Ishikawa (cell line): Measurements from ENCODE around the gene TMEM221.

Experiments
- CEBPB ChIP-seq: IDR thresholded peaks from 2 replicates; pipeline ENCODE4 v1.6.1; 2012
- CREB1 ChIP-seq: IDR thresholded peaks from 2 replicates; pipeline ENCODE4 v1.6.1; 2012; ENCODE audit warnings: low read depth
- EGR1 ChIP-seq: IDR thresholded peaks from 2 replicates; pipeline ENCODE4 v1.6.1; 2012
- EP300 ChIP-seq: IDR thresholded peaks from 2 replicates; pipeline ENCODE4 v1.6.1; 2012; ENCODE audit warnings: borderline replicate concordance
- FOXM1 ChIP-seq: IDR thresholded peaks from 2 replicates; pipeline ENCODE4 v1.6.1; 2012; ENCODE audit warnings: low read depth, borderline replicate concordance
- NFIC ChIP-seq: IDR thresholded peaks from 2 replicates; pipeline ENCODE4 v1.6.1; 2012
- RAD21 ChIP-seq: IDR thresholded peaks from 2 replicates; pipeline ENCODE4 v1.6.1; 2012; ENCODE audit warnings: low read depth
- TAF1 ChIP-seq: IDR thresholded peaks from 2 replicates; pipeline ENCODE4 v1.6.1; 2012; ENCODE audit warnings: low read depth, mild to moderate bottlenecking
- TCF12 ChIP-seq: IDR thresholded peaks from 2 replicates; pipeline ENCODE4 v1.6.1; 2012; ENCODE audit warnings: low read depth
- TEAD4 ChIP-seq: IDR thresholded peaks from 2 replicates; pipeline ENCODE4 v1.6.1; 2012
- YY1 ChIP-seq: IDR thresholded peaks from 2 replicates; pipeline ENCODE4 v1.6.1; 2012; ENCODE audit warnings: low read depth
- ZBTB7A ChIP-seq: IDR thresholded peaks from 2 replicates; pipeline ENCODE4 v1.6.1; 2012; ENCODE audit warnings: low read depth
- TF ChIP-seq, protein P1 (sequence below): IDR thresholded peaks from 2 replicates; pipeline ENCODE4 v1.6.1; 2012
- TF ChIP-seq, protein P2 (sequence below): IDR thresholded peaks from 2 replicates; pipeline ENCODE4 v1.6.1; 2012; ENCODE audit warnings: low read depth, mild to moderate bottlenecking
- TF ChIP-seq, protein P3 (sequence below): IDR thresholded peaks from 2 replicates; pipeline ENCODE4 v1.6.1; 2012

TMEM221 gene

DNA sequence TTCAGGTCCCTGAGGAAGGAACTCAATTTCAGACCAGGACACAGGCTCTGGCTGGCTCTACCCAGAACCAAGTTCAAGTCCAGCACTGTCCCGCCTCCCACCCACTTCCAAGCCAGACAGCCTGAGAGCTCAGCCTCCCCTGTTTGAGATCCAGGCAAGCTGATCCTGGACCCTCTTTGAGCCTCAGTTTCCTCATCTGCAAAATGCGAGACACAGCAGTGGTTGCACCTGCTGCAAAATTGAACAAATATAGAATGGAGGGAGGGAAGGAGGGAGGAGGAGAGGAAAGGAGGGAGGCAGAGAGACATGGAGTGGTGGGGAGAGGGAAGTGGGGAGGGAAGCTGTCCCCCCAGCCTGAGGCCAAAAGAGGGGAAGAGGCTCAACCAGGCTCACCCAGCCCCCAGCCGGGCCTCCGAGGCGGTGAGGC lies 751 bp downstream of the TMEM221 start:
- no peak for TF ChIP-seq CREB1
- no peak for TF ChIP-seq CEBPB
- TF ChIP-seq NFIC, result no peak
- no peak for TF ChIP-seq TCF12
- TF ChIP-seq, protein P1, sequence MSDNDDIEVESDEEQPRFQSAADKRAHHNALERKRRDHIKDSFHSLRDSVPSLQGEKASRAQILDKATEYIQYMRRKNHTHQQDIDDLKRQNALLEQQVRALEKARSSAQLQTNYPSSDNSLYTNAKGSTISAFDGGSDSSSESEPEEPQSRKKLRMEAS, result no peak
- TF ChIP-seq, protein P2, sequence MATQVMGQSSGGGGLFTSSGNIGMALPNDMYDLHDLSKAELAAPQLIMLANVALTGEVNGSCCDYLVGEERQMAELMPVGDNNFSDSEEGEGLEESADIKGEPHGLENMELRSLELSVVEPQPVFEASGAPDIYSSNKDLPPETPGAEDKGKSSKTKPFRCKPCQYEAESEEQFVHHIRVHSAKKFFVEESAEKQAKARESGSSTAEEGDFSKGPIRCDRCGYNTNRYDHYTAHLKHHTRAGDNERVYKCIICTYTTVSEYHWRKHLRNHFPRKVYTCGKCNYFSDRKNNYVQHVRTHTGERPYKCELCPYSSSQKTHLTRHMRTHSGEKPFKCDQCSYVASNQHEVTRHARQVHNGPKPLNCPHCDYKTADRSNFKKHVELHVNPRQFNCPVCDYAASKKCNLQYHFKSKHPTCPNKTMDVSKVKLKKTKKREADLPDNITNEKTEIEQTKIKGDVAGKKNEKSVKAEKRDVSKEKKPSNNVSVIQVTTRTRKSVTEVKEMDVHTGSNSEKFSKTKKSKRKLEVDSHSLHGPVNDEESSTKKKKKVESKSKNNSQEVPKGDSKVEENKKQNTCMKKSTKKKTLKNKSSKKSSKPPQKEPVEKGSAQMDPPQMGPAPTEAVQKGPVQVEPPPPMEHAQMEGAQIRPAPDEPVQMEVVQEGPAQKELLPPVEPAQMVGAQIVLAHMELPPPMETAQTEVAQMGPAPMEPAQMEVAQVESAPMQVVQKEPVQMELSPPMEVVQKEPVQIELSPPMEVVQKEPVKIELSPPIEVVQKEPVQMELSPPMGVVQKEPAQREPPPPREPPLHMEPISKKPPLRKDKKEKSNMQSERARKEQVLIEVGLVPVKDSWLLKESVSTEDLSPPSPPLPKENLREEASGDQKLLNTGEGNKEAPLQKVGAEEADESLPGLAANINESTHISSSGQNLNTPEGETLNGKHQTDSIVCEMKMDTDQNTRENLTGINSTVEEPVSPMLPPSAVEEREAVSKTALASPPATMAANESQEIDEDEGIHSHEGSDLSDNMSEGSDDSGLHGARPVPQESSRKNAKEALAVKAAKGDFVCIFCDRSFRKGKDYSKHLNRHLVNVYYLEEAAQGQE, result no peak
- TF ChIP-seq ZBTB7A, result no peak
- TF ChIP-seq, protein P3, sequence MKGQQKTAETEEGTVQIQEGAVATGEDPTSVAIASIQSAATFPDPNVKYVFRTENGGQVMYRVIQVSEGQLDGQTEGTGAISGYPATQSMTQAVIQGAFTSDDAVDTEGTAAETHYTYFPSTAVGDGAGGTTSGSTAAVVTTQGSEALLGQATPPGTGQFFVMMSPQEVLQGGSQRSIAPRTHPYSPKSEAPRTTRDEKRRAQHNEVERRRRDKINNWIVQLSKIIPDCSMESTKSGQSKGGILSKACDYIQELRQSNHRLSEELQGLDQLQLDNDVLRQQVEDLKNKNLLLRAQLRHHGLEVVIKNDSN, result no peak
- TF ChIP-seq TEAD4, result no peak
- no peak for TF ChIP-seq YY1
- TF ChIP-seq RAD21, result no peak

- TF ChIP-seq TAF1 (no peak), EP300 (no peak), ZBTB7A (no peak), EGR1 (no peak), NFIC (no peak), YY1 (no peak), CREB1 (no peak), TCF12 (no peak), CEBPB (no peak), FOXM1 (no peak), TEAD4 (no peak), RAD21 (no peak)
- TF ChIP-seq, protein P3, result no peak
- TF ChIP-seq, protein P2, result no peak
- TF ChIP-seq, protein P1, result no peak
These were observed 2.8 kb downstream of the TMEM221 start for GRCh38 chr19:17445526-17446165.

- TF ChIP-seq, protein P1, result no peak
- TF ChIP-seq EGR1 (no peak), ZBTB7A (no peak), CEBPB (no peak), TEAD4 (peak; percentile 88), NFIC (peak; percentile 33; the same call in 1 of the 2 replicates), TAF1 (no peak), YY1 (no peak), CREB1 (no peak), RAD21 (peak; percentile 58), TCF12 (peak; percentile 66; the same call in 1 of the 2 replicates), FOXM1 (no peak), EP300 (peak; percentile 71)
- TF ChIP-seq, protein P3, result no peak
These were observed 7.0 kb downstream of the TMEM221 start for GRCh38 chr19:17441241-17442021.

DNA sequence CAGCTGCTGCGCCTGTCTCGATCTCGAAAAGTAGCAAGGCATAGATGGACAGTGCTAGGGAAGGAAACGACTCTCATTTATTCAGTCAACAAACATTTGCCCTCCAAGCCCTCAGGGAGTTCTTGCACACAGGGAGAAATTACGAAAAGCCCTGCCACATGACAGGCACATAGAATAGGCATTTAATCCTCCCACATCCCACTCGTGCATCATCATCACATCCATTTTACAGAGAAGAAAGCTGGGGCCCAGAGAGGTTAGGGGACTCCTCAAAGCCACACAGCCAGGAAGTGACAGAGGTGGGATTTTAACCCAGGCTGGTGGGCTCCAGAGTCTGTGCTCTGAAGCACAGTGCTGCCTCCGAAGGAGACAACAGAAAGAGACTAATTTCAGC lies 11.6 kb downstream of the TMEM221 start:
- TF ChIP-seq, protein P3, result no peak
- TF ChIP-seq TCF12 (no peak), CEBPB (no peak), FOXM1 (no peak), ZBTB7A (no peak), RAD21 (no peak)
- TF ChIP-seq, protein P1, result no peak
